ENCODE results near the gene ASB10. TPM values are rescaled to one million over a fixed set of nuclear protein-coding genes. Genes with fewer than 3 reads are reported as not detected.

The ASB10 gene
- total and polyA plus RNA-seq, 2 of the 8 experiments (the other 6 are each of a cell fraction or from before 2014, with no cell fraction given), result not detected

DNA sequence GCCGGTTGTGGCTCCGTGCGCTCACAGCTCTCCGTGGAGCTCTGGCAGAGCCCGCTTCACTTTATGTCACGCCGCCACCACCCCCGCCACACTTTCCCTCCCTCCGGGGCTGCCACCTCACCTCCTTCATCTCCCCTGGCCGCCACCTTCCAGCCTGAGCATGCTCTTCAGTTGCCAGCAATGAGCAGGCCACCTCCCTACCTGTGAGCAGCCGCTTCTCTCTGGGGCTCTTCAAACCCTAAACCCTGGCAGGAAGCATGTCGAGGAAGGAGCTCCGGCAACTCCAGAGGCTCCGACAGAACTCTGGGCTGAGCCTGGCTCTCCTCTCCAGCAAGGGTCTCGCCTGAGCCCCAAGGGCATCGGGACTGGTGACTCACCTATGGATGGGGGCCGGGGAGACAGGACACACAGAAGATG is 56.3 kb downstream of the ASB10 start:
- Histone ChIP-seq H3K9ac (replicated peaks in 1 of 4; ENCODE audit: extremely low read depth in 1 of 4, low read depth in 3 of 4, low read length in 3 of 4) (no peak overlapping the region), H3K18ac (ENCODE audit: extremely low read depth, low read length) (no peak overlapping the region), H3K79me2 (ENCODE audit: control insufficient read depth in 1 of 2, insufficient read depth in 2 of 2, low read length in 2 of 2) (no peaks in the 10 kb centered on the region), H3K4ac (replicated peaks; ENCODE audit: insufficient read length, low read depth, low read length) (no peak overlapping the region), H4K91ac (replicated peaks; ENCODE audit: insufficient read length, low read length) (no peak overlapping the region), H3K4me1 (replicated peaks in 1 of 4; ENCODE audit: control insufficient read depth in 3 of 4, insufficient read depth in 4 of 4, low read length in 3 of 4) (peaks cover 0 to 9% (median 5%) of the 10 kb centered on the region in 4 experiments; a peak in 6 of 7 replicates), H4K5ac (ENCODE audit: insufficient read length, low read depth, low read length) (no peak overlapping the region), H2AFZ (ENCODE audit: low read length) (no peak overlapping the region), H3K36me3 (ENCODE audit: control insufficient read depth in 2 of 4, insufficient read depth in 4 of 4, low read length in 3 of 4) (peaks cover 0 to 10% (median 5%) of the 10 kb centered on the region in 4 experiments; a peak in 5 of 8 replicates), H3K56ac (replicated peaks; ENCODE audit: insufficient read length, low read depth, low read length) (no peak overlapping the region), H3K23ac (ENCODE audit: insufficient read length) (no peak overlapping the region), H2AK5ac (ENCODE audit: low read depth, low read length) (no peak overlapping the region), H3K14ac (ENCODE audit: insufficient read length) (no peak overlapping the region), H3K4me3 (ENCODE audit: extremely low read depth in 1 of 4, insufficient read depth in 2 of 4, low read depth in 3 of 4, low read length in 4 of 4) (no peak overlapping the region), H3K23me2 (ENCODE audit: low read depth, low read length) (no peaks in the 10 kb centered on the region; the same call in 1 of the 2 replicates), H4K20me1 (replicated peaks in 1 of 2; ENCODE audit: control insufficient read depth in 1 of 2, insufficient read depth in 2 of 2, low read length in 2 of 2) (peaks cover 4 to 25% of the 10 kb centered on the region in 2 experiments), H3K27ac (ENCODE audit: low read depth, low read length) (no peak overlapping the region), H3K27me3 (replicated peaks in 1 of 4; ENCODE audit: control insufficient read depth in 3 of 4, extremely low read depth in 1 of 4, insufficient read depth in 3 of 4, low read length in 3 of 4) (peaks cover 0 to 6% (median 1%) of the 10 kb centered on the region in 4 experiments; a peak in 2 of 7 replicates), H3K4me2 (ENCODE audit: insufficient read depth in 1 of 2, low read depth in 2 of 2, low read length in 2 of 2) (no peak overlapping the region), H2BK120ac (replicated peaks; ENCODE audit: low read depth, low read length) (no peak overlapping the region), H3K79me1 (ENCODE audit: low read depth, low read length) (no peaks in the 10 kb centered on the region), H4K8ac (ENCODE audit: extremely low read depth, insufficient read depth, low read length) (no peak overlapping the region; the same call in 1 of the 2 replicates), H2BK20ac (ENCODE audit: low read length) (no peak overlapping the region), H2BK15ac (ENCODE audit: low read length) (no peak overlapping the region), H2BK12ac (ENCODE audit: low read depth, low read length) (no peak overlapping the region), H2BK5ac (ENCODE audit: low read depth, low read length) (no peak overlapping the region), H3K9me3 (ENCODE audit: insufficient read depth in 2 of 2, low read depth in 1 of 2, low read length in 1 of 2) (no peaks in the 10 kb centered on the region)
- 90% methylated on average over 13 of the region's 17 CpGs; no CpG with 5 or more reads in 1 of the 2 experiments for WGBS, 2 experiments (ENCODE audit: extremely low coverage in 1 of 2, insufficient coverage in 1 of 2, insufficient read length in 1 of 2, insufficient replicate concordance in 2 of 2, low coverage in 1 of 2, low lambda C conversion rate in 2 of 2, missing lambda C conversion rate in 1 of 2)
- POLR2A ChIA-PET (ENCODE audit: partially characterized antibody), result interaction anchor here (1.2 kb wide), 1 partner anchor 14 kb away, joined by 3 read pairs; no protein-coding TSS in a partner anchor
- no peak for FAIRE-seq
- DNase-seq (ENCODE audit: low read depth in 1 of 2, low spot score in 2 of 2), result no peak
- CTCF ChIA-PET (ENCODE audit: partially characterized antibody), result interaction anchor here (0.8 to 11.7 kb wide), 11 partner anchors 12 to 120 kb away, joined by 3 to 197 read pairs (median 4); partner anchors contain the start of gene GBX1
- no peak for TF ChIP-seq TAF7 (optimal IDR thresholded peaks at IDR 0.05; ENCODE audit: borderline replicate concordance, low read depth, low read length)
- no peak for TF ChIP-seq TCF12 (IDR thresholded peaks at IDR 0.05; ENCODE audit: low read depth, low read length)
- TF ChIP-seq RAD21 (IDR thresholded peaks at IDR 0.05 in 1 of 2, conservative IDR thresholded peaks at IDR 0.05 in 1 of 2; ENCODE audit: low read depth in 2 of 2, low read length in 2 of 2), result no peak
- TF ChIP-seq KDM4A (IDR thresholded peaks at IDR 0.05; ENCODE audit: low read depth, low read length, severe bottlenecking), result no peak
- TF ChIP-seq HDAC6 (IDR thresholded peaks at IDR 0.05; ENCODE audit: low read depth, low read length), result no peak
- TF ChIP-seq SIN3A (conservative IDR thresholded peaks at IDR 0.05 in 1 of 2, IDR thresholded peaks at IDR 0.05 in 1 of 2; ENCODE audit: low read depth in 1 of 2, low read length in 2 of 2), result no peak
- no peak for TF ChIP-seq JUN (IDR thresholded peaks at IDR 0.05; ENCODE audit: low read depth, low read length)
- TF ChIP-seq TEAD4 (IDR thresholded peaks at IDR 0.05; ENCODE audit: low read depth, low read length), result no peak
- TF ChIP-seq, protein P1, sequence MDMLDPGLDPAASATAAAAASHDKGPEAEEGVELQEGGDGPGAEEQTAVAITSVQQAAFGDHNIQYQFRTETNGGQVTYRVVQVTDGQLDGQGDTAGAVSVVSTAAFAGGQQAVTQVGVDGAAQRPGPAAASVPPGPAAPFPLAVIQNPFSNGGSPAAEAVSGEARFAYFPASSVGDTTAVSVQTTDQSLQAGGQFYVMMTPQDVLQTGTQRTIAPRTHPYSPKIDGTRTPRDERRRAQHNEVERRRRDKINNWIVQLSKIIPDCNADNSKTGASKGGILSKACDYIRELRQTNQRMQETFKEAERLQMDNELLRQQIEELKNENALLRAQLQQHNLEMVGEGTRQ (IDR thresholded peaks at IDR 0.05; ENCODE audit: low read length), result no peak
- no peak for TF ChIP-seq CHD2 (IDR thresholded peaks at IDR 0.05; ENCODE audit: low read length)
- no peak for TF ChIP-seq SP1 (IDR thresholded peaks at IDR 0.05; ENCODE audit: low read depth, low read length)
- no peak for TF ChIP-seq NANOG (IDR thresholded peaks at IDR 0.05; ENCODE audit: insufficient read depth, low read depth, low read length, poor library complexity, severe bottlenecking)
